Body of pancreas (tissue), 4 donors: Measurements from ENCODE around the gene LIPC. TPM values are rescaled to one million over a fixed set of nuclear protein-coding genes. Genes with fewer than 3 reads are reported as not detected.

Experiments
- ATAC-seq: fragments of 150-250 bp; one replicate; pipeline ENCODE4 v1.9.1; 2016
- DNase-seq, 4 donors: peaks; one replicate each; pipeline ENCODE4 v3.0.0-alpha.2; 2019
- H3K27ac ChIP-seq, 4 donors: fragments of 200-600 bp; sonication (generic); 1 replicate in 3 of 4; 2 replicates in 1 of 4; pipeline versions ENCODE4 v1.5.1 to v1.6.1; 2016 to 2019; ENCODE audit warnings: mild to moderate bottlenecking in 1 of 4, mixed read lengths in 1 of 4, moderate library complexity in 1 of 4
- H3K27me3 ChIP-seq, 2 donors: fragments of 200-600 bp; sonication (generic); one replicate each; pipeline ENCODE4 v1.6.0; 2016; ENCODE audit warnings: mild to moderate bottlenecking in 1 of 2
- H3K36me3 ChIP-seq, 2 donors: fragments of 200-600 bp; sonication (generic); replicated peaks in 1 of 2; 2 replicates each; pipeline ENCODE4 v1.5.1; 2016; ENCODE audit warnings: low read depth in 2 of 2; ENCODE audit not compliant: insufficient read depth in 1 of 2
- H3K4me1 ChIP-seq: fragments of 200-600 bp; sonication (generic); one replicate; pipeline ENCODE4 v1.6.0; 2016
- H3K4me3 ChIP-seq, 2 donors: fragments of 200-600 bp; sonication (generic); 1 replicate in 1 of 2; 2 replicates in 1 of 2; pipeline ENCODE4 v1.5.1; 2016 to 2019
- H3K9me3 ChIP-seq, 3 donors: fragments of 200-600 bp; sonication (generic); 1 replicate in 2 of 3; 2 replicates in 1 of 3; pipeline ENCODE4 v1.5.1; 2016
- POLR2A ChIP-seq, 3 donors: fragments of 450-650 bp; IDR thresholded peaks; one replicate each; pipeline ENCODE4 v1.6.1; 2016; ENCODE audit warnings: antibody characterized with exemption in 3 of 3, mild to moderate bottlenecking in 2 of 3
- WGBS, 2 donors: methylation state at CpG; one replicate each; pipeline ENCODE4 v1.1.5; 2017; 5-methylcytosine and 5-hydroxymethylcytosine counted together
- intact Hi-C: fragments of 100-400 bp; cut with DNase I; formaldehyde crosslinking; loops from one replicate; pipeline ENCODE4 v1.15.1; 2023
- total RNA-seq, 2 donors: library from RNA; depleted of rRNA; stranded (reverse); fragments of >200 nt; gene quantifications; one replicate each; pipeline ENCODE4 v1.1.0, GENCODE V29; 2016
- TF ChIP-seq, protein P1 (sequence below), 7 experiments: fragments of 450-650 bp in 4 of 7; fragments of 200-600 bp in 3 of 7; sonication (generic) in 3 of 7; IDR thresholded peaks; one replicate each; pipeline ENCODE4 v1.5.1; 2016 to 2019; ENCODE audit warnings: antibody characterized with exemption in 7 of 7

Gene LIPC
- total RNA-seq, 2 donors from 2014 or later, result 1.6 to 2.3 TPM

DNA sequence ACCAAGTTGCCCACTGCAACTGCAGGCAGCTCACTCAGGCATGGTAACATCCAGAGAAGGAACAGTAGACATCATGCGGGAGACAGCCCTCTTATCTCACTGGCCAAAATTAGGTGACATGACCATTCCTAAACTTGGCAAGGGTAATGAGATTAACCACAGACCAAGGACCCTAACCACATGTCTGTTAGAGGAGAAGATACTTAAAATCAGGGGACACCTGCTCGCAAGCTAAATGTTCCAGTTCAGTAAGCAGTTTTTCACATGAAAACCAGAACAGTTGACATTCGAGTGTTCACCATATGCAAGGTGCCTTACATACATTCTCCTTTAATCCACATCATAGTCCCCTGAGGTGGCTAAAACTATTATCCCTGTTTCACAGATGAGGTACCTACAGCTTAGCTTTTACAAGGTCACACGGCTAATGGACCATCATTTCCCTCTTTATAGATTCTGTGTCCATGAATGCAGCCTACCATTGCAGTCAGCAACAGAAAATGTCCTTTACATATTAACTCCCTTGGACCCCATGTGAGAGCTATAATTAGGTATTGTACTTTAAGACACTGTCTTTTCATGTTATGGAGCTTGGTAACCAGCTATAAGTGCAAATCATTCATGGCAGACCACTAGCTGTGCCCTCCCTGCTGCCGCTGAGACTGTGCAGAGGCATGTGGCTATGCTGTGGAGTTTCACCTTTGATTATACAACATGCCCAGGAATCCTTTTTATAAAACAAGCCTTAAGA lies 154.1 kb downstream of the LIPC start:
- TF ChIP-seq POLR2A (IDR thresholded peaks at IDR 0.05), result no peak
- TF ChIP-seq, protein P1, sequence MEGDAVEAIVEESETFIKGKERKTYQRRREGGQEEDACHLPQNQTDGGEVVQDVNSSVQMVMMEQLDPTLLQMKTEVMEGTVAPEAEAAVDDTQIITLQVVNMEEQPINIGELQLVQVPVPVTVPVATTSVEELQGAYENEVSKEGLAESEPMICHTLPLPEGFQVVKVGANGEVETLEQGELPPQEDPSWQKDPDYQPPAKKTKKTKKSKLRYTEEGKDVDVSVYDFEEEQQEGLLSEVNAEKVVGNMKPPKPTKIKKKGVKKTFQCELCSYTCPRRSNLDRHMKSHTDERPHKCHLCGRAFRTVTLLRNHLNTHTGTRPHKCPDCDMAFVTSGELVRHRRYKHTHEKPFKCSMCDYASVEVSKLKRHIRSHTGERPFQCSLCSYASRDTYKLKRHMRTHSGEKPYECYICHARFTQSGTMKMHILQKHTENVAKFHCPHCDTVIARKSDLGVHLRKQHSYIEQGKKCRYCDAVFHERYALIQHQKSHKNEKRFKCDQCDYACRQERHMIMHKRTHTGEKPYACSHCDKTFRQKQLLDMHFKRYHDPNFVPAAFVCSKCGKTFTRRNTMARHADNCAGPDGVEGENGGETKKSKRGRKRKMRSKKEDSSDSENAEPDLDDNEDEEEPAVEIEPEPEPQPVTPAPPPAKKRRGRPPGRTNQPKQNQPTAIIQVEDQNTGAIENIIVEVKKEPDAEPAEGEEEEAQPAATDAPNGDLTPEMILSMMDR (IDR thresholded peaks at IDR 0.05), result no peak
- WGBS, 2 donors, result 69 to 77% methylated on average over 5 of the region's 5 CpGs
- Histone ChIP-seq H3K4me3 (no peak overlapping the region), H3K27ac (no peak overlapping the region), H3K9me3 (no peaks in the 10 kb centered on the region), H3K36me3 (no peaks in the 10 kb centered on the region), H3K27me3 (no peaks in the 10 kb centered on the region), H3K4me1 (no peaks in the 10 kb centered on the region)
- DNase-seq (no peak), ATAC-seq (no peak)
- intact Hi-C loops, result no loop called here

DNA sequence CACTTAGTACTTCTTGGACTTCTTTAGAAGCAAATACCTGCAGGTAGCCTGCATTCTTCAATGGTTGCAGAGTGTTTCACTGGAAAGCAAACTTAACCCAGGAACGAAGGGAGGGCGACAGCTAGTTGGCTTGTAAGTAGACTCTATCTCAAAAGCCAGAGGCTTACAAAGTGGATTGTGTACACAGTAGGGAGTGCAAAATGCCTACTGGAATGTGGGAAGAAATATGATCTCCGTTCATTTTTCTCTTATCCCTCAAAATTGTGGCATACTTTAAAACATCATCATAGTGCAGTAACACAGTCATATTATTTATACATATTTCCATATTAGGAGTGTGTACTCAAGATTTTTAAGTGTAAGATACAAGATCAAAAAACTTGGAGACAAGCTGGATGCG lies 155.7 kb downstream of the LIPC start:
- no peak overlapping the region for H3K27ac ChIP-seq
- H3K4me1 ChIP-seq, result no peaks in the 10 kb centered on the region
- ATAC-seq, result no peak
- no peaks in the 10 kb centered on the region for H3K36me3 ChIP-seq
- H3K4me3 ChIP-seq, result no peak overlapping the region
- WGBS, 2 donors, result 75 to 88% methylated on average over 4 of the region's 4 CpGs
- H3K9me3 ChIP-seq, result no peaks in the 10 kb centered on the region
- no peak for DNase-seq
- intact Hi-C loops, result no loop called here
- TF ChIP-seq, protein P1 (IDR thresholded peaks at IDR 0.05), result no peak
- no peak for TF ChIP-seq POLR2A (IDR thresholded peaks at IDR 0.05)
- no peaks in the 10 kb centered on the region for H3K27me3 ChIP-seq

DNA sequence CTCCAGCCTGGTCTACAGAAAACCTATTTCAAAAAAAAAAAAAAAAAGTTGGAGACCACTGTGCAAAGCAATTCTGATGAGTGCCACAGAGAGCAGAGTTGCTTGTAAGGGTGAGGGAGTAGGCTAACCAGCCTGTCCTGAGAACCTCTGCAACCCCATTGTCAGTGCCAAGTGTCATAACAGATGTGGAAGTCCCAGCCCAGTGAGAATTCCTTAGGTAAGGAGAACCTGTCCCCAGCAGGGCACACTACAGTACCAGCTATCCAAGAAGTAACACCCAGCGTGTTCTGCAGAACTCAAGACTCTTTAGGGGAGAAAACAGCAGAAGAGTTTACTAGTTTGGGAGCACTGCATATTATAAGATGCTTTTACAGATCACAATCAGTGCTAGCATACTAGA lies 156.3 kb downstream of the LIPC start:
- ATAC-seq, result no peak
- H3K4me1 ChIP-seq, result no peaks in the 10 kb centered on the region
- DNase-seq, result no peak
- H3K27ac ChIP-seq, result no peak overlapping the region
- H3K36me3 ChIP-seq, result no peaks in the 10 kb centered on the region
- intact Hi-C loops, result no loop called here
- 53 to 67% methylated on average over 1 of the region's 1 CpG for WGBS, 2 donors
- TF ChIP-seq POLR2A (IDR thresholded peaks at IDR 0.05), result no peak
- TF ChIP-seq, protein P1 (IDR thresholded peaks at IDR 0.05), result no peak
- H3K27me3 ChIP-seq, result no peaks in the 10 kb centered on the region
- H3K9me3 ChIP-seq, result no peaks in the 10 kb centered on the region
- H3K4me3 ChIP-seq, result no peak overlapping the region

DNA sequence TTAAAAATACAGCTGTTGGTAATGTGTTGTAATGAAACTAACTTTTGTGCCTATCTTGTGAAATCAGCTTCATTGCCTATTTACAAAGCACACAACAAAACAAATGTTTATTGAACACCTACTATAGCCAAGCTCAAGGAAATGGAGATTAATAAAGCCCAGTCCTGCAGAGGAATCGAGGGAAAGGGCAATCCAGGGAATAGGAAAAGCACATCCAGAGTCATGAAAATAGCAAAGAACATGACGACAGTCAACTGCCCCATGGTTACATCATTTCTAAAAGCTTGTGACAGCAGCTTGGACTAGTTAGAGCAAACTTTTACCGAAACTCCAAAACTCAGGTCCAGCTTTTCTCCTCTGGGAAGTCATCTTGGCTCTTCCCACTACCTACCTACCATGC lies 157.3 kb downstream of the LIPC start:
- H3K4me3 ChIP-seq, result no peak overlapping the region
- no peaks in the 10 kb centered on the region for H3K27me3 ChIP-seq
- no peaks in the 10 kb centered on the region for H3K9me3 ChIP-seq
- DNase-seq (no peak), ATAC-seq (no peak)
- no peaks in the 10 kb centered on the region for H3K4me1 ChIP-seq
- WGBS, 2 donors, result 88 to 96% methylated on average over 3 of the region's 3 CpGs
- H3K36me3 ChIP-seq, result no peaks in the 10 kb centered on the region
- TF ChIP-seq, protein P1 (IDR thresholded peaks at IDR 0.05), result no peak
- no peak for TF ChIP-seq POLR2A (IDR thresholded peaks at IDR 0.05)
- H3K27ac ChIP-seq, result no peak overlapping the region
- intact Hi-C loops, result no loop called here

DNA sequence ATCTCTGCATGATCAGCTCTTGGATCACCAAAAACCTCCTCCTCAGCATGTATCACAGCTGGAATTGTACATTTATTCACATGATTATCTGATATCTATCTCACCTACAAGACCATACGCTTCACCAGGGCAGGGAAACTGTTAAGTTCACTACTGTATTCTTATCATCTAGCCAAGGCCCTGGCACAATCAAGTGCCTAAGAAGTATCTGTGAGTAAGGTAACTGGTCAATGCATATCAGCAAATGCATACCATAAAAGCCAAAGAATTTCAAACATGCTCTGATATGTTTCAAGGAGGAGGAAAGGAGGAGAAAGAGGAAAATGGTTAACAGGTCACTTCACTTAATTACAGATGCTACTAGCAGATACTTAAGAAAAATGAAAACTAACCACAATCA lies 158.4 kb downstream of the LIPC start:
- H3K27me3 ChIP-seq, result no peaks in the 10 kb centered on the region
- H3K27ac ChIP-seq, result no peak overlapping the region
- no peaks in the 10 kb centered on the region for H3K4me1 ChIP-seq
- H3K9me3 ChIP-seq, result no peaks in the 10 kb centered on the region
- intact Hi-C loops, result no loop called here
- H3K36me3 ChIP-seq, result no peaks in the 10 kb centered on the region
- 64 to 77% methylated on average over 1 of the region's 1 CpG for WGBS, 2 donors
- no peak for ATAC-seq
- H3K4me3 ChIP-seq, result no peak overlapping the region
- no peak for DNase-seq
- TF ChIP-seq, protein P1 (IDR thresholded peaks at IDR 0.05), result no peak
- no peak for TF ChIP-seq POLR2A (IDR thresholded peaks at IDR 0.05)
